Stimulated activated naive B cell treated with anti-CD40 and anti-IgM and Interleukin-4, amounts not matched to agents 10 μg/mL and 1 μg/mL and 100 μg/mL, for 72 hours (primary cell): ENCODE measurements around the gene RASGRP1.

Experiments
- ATAC-seq, 2 donors: fragments of 150-1000 bp; cut with Tn5 transposase; replicated peaks; 2 replicates each; pipeline ENCODE4 v1.10.0; 2021; ENCODE audit warnings: moderate library complexity in 1 of 2
- DNase-seq: peaks from one replicate; pipeline ENCODE4 v3.0.0; 2021
- H3K27ac Mint-ChIP-seq: one replicate; pipeline ENCODE4 v1.8.0; 2022; ENCODE audit warnings: mild to moderate bottlenecking, mixed read lengths
- H3K27me3 Mint-ChIP-seq, 2 donors: one replicate each; pipeline ENCODE4 v1.8.0; 2022; ENCODE audit warnings: mixed read lengths in 2 of 2
- H3K36me3 Mint-ChIP-seq, 2 donors: one replicate each; pipeline ENCODE4 v1.8.0; 2022; ENCODE audit warnings: mixed read lengths in 2 of 2, mild to moderate bottlenecking in 1 of 2
- H3K4me1 Mint-ChIP-seq, 2 donors: one replicate each; pipeline ENCODE4 v1.8.0; 2022; ENCODE audit warnings: mixed read lengths in 2 of 2, mild to moderate bottlenecking in 1 of 2
- H3K4me3 Mint-ChIP-seq, 2 donors: one replicate each; pipeline ENCODE4 v1.8.0; 2022; ENCODE audit warnings: mild to moderate bottlenecking in 2 of 2, mixed read lengths in 2 of 2, moderate library complexity in 1 of 2
- H3K9me3 Mint-ChIP-seq, 2 donors: one replicate each; pipeline ENCODE4 v1.8.0; 2022; ENCODE audit warnings: mixed read lengths in 2 of 2, mild to moderate bottlenecking in 1 of 2

Gene RASGRP1

GRCh38 chr15:38461066-38461833 lies 103.4 kb downstream of the RASGRP1 start:
- DNase-seq (no peak), ATAC-seq (peak; percentile 96 to 97)
- no peak overlapping the region for H3K27ac Mint-ChIP-seq
- no peaks in the 10 kb centered on the region for H3K9me3 Mint-ChIP-seq
- peak overlapping the region in 1 of 2 donors; percentile 14 for H3K4me3 Mint-ChIP-seq
- H3K4me1 Mint-ChIP-seq, result peaks cover 23 to 45% of the 10 kb centered on the region in 2 donors
- no peaks in the 10 kb centered on the region for H3K27me3 Mint-ChIP-seq
- H3K36me3 Mint-ChIP-seq, result peaks cover 10 to 13% of the 10 kb centered on the region in 2 donors

- no peaks in the 10 kb centered on the region for H3K27me3 Mint-ChIP-seq
- H3K27ac Mint-ChIP-seq, result no peak overlapping the region
- DNase-seq, result no peak
Observed at GRCh38 chr15:38460543-38460942, 104.1 kb downstream of the RASGRP1 start.

GRCh38 chr15:38459480-38459879 lies 105.1 kb downstream of the RASGRP1 start:
- Mint-ChIP-seq H3K36me3 (peaks cover 10 to 13% of the 10 kb centered on the region in 2 donors), H3K9me3 (no peaks in the 10 kb centered on the region), H3K27me3 (no peaks in the 10 kb centered on the region), H3K27ac (no peak overlapping the region), H3K4me3 (no peak overlapping the region), H3K4me1 (peaks cover 33 to 61% of the 10 kb centered on the region in 2 donors)
- ATAC-seq (no peak), DNase-seq (no peak)

More at GRCh38 chr15:38460543-38460942, 104.1 kb downstream of the RASGRP1 start:
- H3K36me3 Mint-ChIP-seq, result peaks cover 10 to 13% of the 10 kb centered on the region in 2 donors
- no peaks in the 10 kb centered on the region for H3K9me3 Mint-ChIP-seq
- H3K4me1 Mint-ChIP-seq, result peaks cover 26 to 51% of the 10 kb centered on the region in 2 donors
- no peak for ATAC-seq
- H3K4me3 Mint-ChIP-seq, result no peak overlapping the region

GRCh38 chr15:38458646-38459045 lies 106.0 kb downstream of the RASGRP1 start:
- ATAC-seq (no peak), DNase-seq (no peak)
- Mint-ChIP-seq H3K27ac (no peak overlapping the region), H3K4me1 (peaks cover 33 to 61% of the 10 kb centered on the region in 2 donors), H3K4me3 (no peak overlapping the region), H3K27me3 (no peaks in the 10 kb centered on the region), H3K36me3 (peaks cover 10 to 13% of the 10 kb centered on the region in 2 donors), H3K9me3 (no peaks in the 10 kb centered on the region)

- H3K27ac Mint-ChIP-seq, result peak overlapping the region; percentile 98
- H3K36me3 Mint-ChIP-seq, result peaks cover 10 to 13% of the 10 kb centered on the region in 2 donors
- no peaks in the 10 kb centered on the region for H3K27me3 Mint-ChIP-seq
- no peak for DNase-seq
- no peaks in the 10 kb centered on the region for H3K9me3 Mint-ChIP-seq
- peaks cover 25 to 40% of the 10 kb centered on the region in 2 donors for H3K4me1 Mint-ChIP-seq
- peak overlapping the region; percentile 94 to 95 for H3K4me3 Mint-ChIP-seq
- no peak for ATAC-seq
Observed at GRCh38 chr15:38455092-38455491, 109.5 kb downstream of the RASGRP1 start.

GRCh38 chr15:38454696-38455090 lies 109.9 kb downstream of the RASGRP1 start:
- ATAC-seq, result no peak

GRCh38 chr15:38453971-38454695 lies 110.5 kb downstream of the RASGRP1 start, which contains the start of gene FAM98B:
Gene FAM98B (plus strand): TSS chr15:38454127. CDS start chr15:38454162, 35 bp downstream.
- Mint-ChIP-seq H3K27me3 (no peaks in the 10 kb centered on the region), H3K9me3 (no peaks in the 10 kb centered on the region), H3K4me3 (peak within 1 kb of the TSS; percentile 94 to 95), H3K27ac (peak within 1 kb of the TSS; percentile 98), H3K4me1 (peaks cover 19 to 30% of the 10 kb centered on the region in 2 donors), H3K36me3 (peaks cover 4 to 11% of the 10 kb centered on the region in 2 donors)
- ATAC-seq (peak; percentile 97), DNase-seq (peak; percentile 88)

More at GRCh38 chr15:38454696-38455090, 109.9 kb downstream of the RASGRP1 start:
- DNase-seq, result no peak
- H3K36me3 Mint-ChIP-seq, result peaks cover 8 to 13% of the 10 kb centered on the region in 2 donors
- peaks cover 22 to 36% of the 10 kb centered on the region in 2 donors for H3K4me1 Mint-ChIP-seq
- H3K27me3 Mint-ChIP-seq, result no peaks in the 10 kb centered on the region
- H3K27ac Mint-ChIP-seq, result peak overlapping the region; percentile 98
- peak overlapping the region; percentile 94 to 95 for H3K4me3 Mint-ChIP-seq
- H3K9me3 Mint-ChIP-seq, result no peaks in the 10 kb centered on the region

- Mint-ChIP-seq H3K4me1 (peaks cover 7 to 11% of the 10 kb centered on the region in 2 donors), H3K36me3 (peaks cover 0 to 2% of the 10 kb centered on the region in 2 donors), H3K4me3 (no peak overlapping the region), H3K9me3 (peaks cover 0 to 4% of the 10 kb centered on the region in 2 donors), H3K27me3 (peaks cover 19 to 32% of the 10 kb centered on the region in 2 donors), H3K27ac (no peak overlapping the region)
- DNase-seq (no peak), ATAC-seq (no peak)
Observed at GRCh38 chr15:38441130-38441519, 123.5 kb downstream of the RASGRP1 start.

GRCh38 chr15:38440353-38441129 lies 124.1 kb downstream of the RASGRP1 start:
- H3K27ac Mint-ChIP-seq, result no peak overlapping the region
- ATAC-seq (peak; percentile 86 to 87), DNase-seq (no peak)
- peaks cover 7 to 11% of the 10 kb centered on the region in 2 donors for H3K4me1 Mint-ChIP-seq
- peaks cover 23 to 37% of the 10 kb centered on the region in 2 donors for H3K27me3 Mint-ChIP-seq
- peaks cover 0 to 2% of the 10 kb centered on the region in 2 donors for H3K36me3 Mint-ChIP-seq
- peaks cover 0 to 4% of the 10 kb centered on the region in 2 donors for H3K9me3 Mint-ChIP-seq
- peak overlapping the region; percentile 3 to 37 for H3K4me3 Mint-ChIP-seq
